PC-3 (cell line): ENCODE results near the gene MYLK.

Source experiments
- CTCF ChIP-seq: fragments of 300-600 bp; sonication (generic); conservative IDR thresholded peaks from 2 replicates; pipeline ENCODE4 v1.5.1; 2017; ENCODE audit warnings: antibody characterized with exemption, low read depth, mild to moderate bottlenecking, low read length
- EZH2 ChIP-seq: fragments of 300-600 bp; sonication (generic); IDR thresholded peaks from one replicate; pipeline ENCODE4 v1.6.1; 2017; ENCODE audit warnings: antibody characterized with exemption, mild to moderate bottlenecking, low read length; ENCODE audit not compliant: unreplicated experiment
- EZH2phosphoT487 ChIP-seq: fragments of 300-600 bp; sonication (generic); IDR thresholded peaks from 2 replicates; pipeline ENCODE4 v1.6.1; 2018; ENCODE audit warnings: mild to moderate bottlenecking, antibody characterized with exemption, low read length, borderline replicate concordance

- TF ChIP-seq CTCF, result no peak
- no peak for TF ChIP-seq EZH2
- no peak for TF ChIP-seq EZH2phosphoT487
Measured at GRCh38 chr3:123755085-123755484, 129.0 kb downstream of the MYLK start.
